GM19467 (cell line): ENCODE results near the gene KCNN3.

Experiments used
- ATAC-seq: cut with Tn5 transposase; IDR thresholded peaks from one replicate; pipeline ENCODE4 v1.9.1; 2021; ENCODE audit warnings: mild to moderate bottlenecking, moderate library complexity; ENCODE audit not compliant: unreplicated experiment

Gene KCNN3

DNA sequence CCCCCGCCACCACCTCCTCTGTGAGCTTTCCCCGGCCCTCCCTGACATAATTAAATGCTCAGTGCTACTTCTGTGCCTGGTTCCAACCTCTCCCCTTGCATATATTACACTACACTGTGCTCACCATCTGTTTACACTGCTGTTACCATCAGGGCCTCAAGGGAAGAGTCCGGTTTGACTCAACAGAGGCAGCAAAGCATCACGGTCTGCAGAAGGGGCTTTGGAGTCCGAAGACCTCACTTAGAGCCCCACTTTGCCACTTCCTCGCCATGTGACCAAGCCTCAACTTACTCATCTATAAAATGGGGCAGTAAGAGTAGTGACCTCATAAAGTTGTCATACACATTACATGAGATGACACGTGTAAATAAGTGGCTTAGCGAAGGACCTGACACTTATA, 27.4 kb downstream of the KCNN3 start:
- ATAC-seq, result no peak

DNA sequence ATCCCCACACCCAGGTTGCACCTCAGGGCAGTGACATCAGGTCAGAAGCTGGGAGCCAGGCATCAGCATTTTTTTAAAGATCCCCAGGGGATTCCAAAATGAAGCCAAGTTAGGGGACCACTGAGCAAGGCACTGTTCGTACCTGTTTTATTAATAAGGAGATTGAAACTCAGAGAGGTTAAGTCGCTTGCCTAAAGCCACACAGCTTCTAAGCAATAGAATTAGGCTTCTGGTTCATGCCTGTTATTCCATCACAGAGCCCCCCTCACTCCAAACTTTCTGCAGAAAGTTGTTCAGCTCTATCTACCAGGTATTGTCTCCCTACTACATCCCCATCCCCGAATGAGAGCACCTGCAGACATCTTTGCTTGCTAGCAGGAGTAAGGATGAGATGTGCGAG, 28.7 kb downstream of the KCNN3 start:
- no peak for ATAC-seq

DNA sequence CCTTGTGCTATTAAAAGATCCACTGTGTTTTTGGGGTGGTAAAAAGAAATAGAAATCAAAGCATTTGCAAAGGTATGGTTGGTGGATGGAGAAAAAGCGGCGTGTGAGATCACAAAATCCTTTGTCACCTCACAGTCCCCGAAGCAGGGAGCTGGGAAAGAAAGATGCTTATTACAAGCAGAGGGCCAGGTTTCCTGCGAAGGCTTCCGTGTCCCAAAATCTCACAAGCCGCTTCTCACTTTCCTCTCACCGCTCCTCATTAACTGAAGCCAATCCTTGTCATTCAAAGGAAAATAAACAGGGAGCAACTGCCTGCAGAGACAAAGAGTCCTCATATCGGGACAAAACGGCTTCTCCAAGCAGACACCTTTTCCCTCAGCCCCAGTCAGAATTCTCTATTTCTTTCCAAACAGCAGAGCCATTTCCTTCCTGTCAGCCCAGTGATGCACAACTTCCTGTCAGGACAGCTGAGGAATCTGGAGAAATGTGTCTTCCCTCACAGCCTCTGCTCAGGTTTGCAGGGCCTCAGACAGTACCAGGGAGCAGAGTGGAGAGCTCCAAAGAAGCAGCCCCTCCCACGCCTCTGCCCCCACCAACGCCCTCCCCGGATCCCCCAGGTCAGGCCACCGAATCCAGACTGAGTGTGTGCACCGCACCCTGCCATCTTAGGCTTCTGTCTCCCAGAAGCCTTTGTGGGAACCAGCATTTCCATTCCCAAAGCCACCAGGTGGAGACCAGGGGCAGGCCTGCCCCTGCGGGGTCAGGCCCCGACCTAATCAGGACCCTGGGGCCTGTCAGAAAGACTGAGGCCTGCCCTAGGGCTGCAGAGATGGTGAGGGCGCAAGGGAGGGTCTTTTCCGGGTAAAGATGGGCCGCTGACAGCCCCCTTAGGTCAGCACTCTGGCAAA, 29.6 kb downstream of the KCNN3 start:
- no peak for ATAC-seq

DNA sequence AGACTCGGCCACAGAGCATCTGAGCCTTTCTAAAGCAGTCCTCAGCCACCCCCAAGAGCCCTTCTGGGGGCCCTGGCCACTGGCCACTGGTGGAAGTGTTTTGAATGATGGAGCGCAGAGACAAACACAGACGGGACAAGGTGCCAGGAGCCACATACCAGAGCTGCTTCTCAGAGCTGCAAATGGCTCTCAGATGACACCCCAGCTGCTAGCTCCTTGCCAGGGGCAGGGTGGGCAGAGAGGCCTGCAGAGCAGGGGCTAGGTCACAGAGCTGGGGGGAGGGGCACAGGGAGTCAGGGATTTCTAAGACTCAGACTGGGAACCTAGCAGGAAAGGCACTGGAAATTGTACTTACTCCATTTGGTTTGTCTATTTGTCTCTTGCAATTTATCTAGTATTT, 30.4 kb downstream of the KCNN3 start:
- no peak for ATAC-seq

DNA sequence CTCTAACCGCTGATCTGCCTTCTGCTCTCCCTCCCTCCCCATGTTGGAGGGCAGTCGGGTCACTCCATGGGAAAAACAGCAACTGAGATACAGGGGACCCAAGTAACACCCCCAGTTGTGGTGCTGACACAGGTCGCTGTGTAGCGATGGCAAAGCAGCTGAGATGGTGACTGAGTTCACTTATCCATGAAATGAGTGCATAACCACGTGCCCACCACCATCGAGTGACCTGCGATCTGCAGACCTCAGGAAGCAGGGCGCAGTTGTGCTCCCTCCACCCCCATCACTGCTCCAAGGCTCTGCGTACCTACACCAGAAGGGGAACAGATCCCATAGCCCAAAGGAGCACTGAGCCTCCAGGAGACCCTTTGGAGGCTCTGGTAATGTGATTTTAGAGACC, 31.1 kb downstream of the KCNN3 start:
- ATAC-seq, result no peak

DNA sequence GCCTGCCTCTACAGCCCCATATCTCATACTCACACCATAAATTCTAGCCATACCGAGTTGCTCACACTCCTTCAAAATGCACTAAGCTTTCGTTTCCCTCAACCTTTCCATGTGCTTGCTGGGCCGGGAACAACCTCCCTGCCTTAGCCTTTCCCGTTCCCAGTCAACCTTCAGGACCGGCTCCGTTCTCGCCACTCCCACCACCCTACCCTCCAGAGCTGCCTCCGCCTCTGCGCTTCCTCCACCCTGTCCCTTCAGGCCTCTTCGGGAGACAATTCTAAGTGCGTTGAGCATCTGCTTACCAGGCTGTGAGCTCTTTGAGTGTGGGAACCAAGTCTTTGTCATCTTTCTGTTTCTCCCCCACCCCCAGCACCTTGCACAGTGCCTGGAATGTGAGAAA, 31.6 kb downstream of the KCNN3 start:
- ATAC-seq, result no peak

DNA sequence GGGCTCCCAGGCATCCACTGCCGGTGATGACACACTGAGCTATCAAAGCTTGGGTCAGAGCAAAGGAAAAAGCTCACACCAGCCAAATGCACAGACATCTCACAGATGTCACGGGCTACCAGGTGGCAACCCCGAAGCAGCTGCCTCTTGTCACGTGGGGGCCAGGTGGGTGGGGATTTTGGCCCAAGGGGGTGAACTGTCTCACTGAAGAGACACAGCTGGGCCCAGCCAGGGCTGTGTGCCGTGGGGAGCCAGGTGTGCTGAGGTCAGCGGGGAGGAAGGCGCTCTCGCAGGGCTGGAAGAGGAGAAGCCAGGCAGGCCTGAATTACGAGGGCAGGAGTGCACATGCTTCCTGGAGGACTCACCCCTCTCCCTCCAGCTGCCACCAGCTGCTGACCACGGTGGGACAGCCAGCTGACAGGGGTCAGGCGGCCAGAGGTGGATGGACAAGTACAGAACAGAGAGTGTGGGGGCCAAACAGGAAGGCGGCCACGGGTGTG, 32.4 kb downstream of the KCNN3 start:
- no peak for ATAC-seq

DNA sequence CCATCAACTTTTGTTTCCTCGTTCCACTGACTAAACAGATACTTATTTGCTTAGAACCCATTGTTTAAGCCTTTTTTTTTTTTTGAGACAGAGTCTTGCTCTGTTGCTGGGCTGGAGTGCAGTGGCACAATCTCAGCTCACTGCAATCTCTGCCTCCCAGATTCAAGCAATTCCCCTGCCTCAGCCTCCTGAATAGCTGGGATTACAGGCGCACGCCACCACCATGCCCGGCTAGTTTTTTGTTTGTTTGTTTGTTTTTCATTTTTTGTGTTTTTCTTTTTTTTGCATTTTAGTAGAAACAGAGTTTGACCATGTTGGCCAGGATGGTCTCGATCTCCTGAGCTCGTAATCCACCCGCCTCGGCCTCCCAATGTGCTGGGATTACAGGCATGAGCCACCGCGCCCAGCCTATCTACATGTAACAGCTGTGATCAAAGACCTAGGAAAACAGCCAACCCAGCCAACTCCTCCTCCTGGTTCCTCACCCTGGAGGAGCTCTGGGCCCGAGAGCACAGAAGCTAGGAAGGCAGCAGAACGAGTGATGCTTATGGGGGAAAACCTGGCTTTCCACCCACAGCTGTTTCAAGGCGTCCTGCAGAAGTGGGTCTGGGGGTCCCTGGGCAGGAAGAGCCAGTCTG, 32.9 kb downstream of the KCNN3 start:
- ATAC-seq, result no peak

DNA sequence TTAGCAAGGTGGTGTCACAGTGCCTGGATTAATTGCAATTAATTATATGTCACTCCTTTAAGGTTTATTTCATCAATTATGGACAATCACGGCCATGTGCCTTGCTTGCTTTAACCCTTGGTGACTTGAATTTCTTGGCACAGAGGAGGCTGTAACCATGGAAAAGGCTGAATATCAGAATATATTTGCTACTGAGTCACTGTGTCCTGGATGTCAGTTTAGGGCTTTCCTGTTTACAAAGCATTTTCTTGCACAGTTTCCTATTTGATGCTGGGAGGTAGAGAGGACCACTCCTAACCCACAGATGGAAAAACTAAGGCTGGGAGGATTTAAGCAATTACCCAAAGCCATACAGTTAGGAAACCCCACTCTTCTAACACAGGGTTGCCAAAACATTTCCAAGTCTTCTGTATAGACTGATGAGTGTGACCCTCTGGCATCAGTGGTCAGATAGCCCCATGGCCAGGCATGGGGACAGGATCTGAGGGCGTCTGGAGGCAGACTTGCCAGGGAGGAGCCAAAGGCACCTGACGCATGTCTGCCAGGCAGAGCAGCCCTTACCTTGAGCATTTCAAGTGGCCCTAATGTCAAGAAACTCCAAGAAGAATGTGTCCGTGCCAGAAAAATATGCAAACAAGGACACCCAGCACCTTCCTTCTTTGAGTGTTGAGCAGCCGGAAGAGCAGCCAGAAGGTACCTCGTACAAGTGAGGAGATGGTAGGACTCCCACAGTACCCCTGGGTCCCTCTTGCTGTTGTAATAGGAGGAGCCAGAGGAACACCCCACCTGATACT, 34.4 kb downstream of the KCNN3 start:
- no peak for ATAC-seq

DNA sequence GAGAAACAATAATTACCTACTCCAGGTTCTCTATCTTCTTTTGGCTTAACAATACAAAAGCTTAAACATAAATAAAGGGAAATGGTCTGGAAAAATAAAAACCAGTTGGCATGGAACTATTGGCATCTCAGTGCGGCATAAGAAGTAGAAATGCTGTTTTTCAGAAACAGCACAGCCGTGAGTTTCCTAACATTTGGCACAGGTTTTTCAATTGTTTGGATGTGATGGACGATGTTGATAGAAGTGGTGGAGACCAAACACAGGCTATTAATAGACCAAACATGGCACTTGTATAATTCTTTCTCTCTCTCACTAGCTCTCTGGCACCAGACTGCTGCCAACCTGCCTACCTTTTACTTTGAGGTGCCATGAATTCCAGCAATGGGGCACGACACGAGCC, 36.2 kb downstream of the KCNN3 start:
- ATAC-seq, result no peak

DNA sequence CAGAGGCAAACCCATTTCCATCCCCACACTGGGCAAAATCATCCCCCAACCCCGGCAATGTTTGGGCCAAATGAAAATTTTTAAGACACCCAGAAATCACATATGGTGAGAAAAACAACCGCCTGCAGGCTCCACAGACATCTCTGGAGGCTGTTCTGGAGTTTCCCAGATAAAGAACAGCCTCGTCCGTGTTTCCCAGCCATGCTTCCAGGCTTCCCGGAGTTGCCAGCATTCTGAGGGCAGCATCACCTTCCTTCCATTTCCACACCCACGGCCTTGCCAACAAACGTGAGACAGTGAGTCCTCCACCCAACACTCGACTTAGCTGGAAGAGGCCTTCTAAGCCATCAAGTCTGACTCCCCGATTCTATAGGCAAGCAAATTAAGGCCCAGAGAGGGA, 36.9 kb downstream of the KCNN3 start:
- ATAC-seq, result no peak

DNA sequence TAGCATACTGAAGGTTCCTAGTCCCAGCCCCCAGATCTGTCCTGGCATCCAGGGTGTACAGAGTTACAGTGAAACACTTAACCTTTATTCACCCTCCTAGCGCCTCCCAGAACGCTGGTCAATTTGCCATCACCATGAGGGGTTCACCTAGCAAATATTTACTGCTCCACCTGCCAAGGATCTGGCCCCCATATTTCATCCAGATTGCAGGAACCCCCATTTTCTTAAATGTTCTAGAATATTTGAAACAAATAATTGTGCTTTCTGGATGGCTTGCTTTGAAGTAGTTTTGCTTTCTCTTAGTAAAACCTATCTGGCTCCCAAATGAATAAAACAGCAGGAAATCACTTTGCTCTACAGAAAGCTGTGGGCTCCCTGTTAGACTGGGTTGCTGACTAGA, 37.7 kb downstream of the KCNN3 start:
- no peak for ATAC-seq

DNA sequence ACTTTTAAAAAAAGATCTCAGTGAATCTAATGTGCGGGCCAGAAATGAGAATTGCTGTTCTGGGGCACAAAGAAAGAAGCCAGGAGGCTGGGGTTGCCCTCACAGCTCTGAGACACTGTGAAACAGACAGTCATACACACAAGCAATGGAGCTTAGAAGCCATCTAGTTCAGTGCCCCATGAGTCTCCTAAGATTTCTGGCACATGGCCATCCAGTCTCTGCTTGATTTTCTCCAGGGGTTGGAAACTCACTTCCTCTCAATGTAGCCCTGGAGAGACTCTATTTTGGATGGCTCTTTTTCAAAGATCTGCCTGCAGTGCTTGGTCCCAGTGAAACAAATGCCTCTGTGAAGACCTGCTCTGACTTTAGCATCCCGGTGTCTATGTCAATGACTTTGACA, 38.6 kb downstream of the KCNN3 start:
- ATAC-seq, result no peak

DNA sequence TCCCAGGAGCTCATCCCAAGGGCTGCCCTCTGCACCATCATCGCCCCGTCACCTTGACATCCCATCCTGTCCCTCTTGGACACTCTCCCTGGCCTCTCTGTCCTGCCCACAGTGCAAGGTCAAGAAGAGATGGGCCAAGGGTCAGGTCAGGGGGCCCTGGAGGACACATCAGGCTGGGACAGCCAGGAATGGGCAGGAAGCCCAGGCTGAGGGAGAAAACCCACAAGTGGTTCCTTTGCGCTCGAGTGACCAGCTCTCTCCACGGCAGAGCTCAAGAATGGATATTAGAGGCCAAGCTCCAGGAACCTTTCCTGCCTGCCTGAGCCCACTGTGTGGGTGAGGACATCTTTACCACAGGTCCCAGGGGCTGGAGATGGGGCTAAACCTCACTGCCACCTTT, 41.0 kb downstream of the KCNN3 start:
- no peak for ATAC-seq

DNA sequence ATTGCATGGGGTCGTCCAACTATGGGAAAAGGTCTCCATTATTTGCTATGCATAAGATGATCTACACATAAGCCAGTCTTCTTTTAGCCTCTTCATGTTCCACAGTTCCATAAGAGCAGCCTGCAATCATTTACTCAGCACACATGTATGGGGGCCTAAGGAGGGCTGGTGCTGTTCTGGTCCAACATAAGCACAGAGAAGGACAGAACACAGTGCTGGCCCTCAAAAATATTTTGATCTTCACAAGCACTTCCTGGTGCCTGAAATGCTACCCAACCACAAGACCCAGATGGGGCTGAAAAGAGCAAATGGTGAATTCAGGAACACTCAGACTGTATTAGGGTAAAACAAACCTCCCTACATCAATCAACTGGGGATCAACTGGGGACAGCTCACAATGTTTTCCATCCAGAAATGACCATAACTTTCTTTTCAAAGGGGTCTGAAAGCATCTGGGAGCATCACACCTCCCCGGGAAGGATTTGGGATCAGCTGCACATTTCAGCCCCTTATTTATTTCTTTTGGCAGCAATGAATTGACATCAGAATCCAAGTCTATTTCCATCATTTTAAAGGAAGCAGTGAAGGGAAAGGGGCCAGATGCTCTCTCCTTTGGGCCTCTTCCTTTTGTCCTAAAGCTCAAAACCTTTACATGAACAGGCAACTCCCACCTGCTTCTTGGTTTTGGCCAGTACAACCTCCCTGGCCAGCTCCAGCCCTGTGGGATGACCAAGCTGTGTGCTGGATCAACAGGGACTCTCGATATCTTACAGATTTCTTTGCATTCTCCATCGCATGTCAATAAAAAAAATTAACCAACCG, 45.7 kb downstream of the KCNN3 start:
- ATAC-seq, result no peak

DNA sequence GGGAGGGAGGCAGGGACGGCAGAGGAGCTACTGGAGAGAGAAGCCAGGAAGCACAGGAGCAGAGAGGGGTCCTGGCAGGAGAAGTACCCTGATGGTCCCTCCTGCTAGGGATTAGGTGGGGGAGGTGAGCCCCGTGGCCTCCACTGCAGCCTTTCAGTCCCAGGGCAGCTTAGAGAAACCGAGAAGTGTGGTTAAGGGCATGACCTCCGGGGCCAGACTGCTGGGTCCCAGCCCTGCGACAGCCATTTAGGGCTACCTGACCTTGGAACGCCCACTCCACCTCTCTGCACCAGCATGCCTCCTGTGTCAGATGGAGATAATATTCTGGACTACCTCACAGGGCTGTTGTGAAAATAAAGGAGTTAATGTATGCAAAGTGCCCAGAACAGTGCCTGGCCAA, 47.4 kb downstream of the KCNN3 start:
- ATAC-seq, result no peak

DNA sequence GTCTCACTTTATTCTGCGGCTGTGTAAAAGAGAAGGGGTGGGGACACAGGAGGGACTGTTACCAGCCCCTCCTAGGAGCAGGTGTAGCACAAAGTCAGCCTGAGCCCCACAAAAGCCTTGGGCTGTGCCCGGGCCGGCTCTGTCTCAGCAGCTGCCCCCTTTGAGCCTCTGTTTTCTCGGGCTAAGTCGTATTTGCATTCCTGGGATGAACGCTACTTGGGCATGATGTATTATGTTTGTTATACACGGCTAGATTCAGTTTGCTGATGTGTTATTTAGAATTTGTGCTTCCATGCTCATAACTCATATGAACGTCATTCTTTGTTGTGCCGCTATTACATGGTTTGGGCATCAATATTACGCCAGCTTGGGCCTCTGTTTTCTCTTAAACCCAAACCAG, 47.8 kb downstream of the KCNN3 start:
- ATAC-seq, result no peak

DNA sequence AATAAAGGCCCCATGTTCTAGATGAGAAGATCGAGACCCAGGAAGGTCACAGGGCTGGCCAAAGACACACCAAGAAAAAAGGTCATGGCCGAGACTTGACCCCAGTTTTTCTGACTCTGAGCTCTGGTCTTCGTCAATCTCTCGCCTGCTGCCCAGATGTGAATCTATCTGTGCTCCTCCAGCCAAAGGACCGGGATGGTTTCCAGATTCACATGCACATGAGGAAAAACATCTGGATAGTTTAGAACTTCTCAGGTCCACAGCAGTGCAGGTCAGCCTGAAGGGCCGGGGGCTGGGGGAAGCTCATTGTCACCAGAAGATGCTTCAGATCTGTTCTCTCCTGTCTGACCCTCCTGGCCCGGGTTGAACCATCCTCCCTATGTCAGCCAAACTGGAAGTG, 49.0 kb downstream of the KCNN3 start:
- ATAC-seq, result no peak

DNA sequence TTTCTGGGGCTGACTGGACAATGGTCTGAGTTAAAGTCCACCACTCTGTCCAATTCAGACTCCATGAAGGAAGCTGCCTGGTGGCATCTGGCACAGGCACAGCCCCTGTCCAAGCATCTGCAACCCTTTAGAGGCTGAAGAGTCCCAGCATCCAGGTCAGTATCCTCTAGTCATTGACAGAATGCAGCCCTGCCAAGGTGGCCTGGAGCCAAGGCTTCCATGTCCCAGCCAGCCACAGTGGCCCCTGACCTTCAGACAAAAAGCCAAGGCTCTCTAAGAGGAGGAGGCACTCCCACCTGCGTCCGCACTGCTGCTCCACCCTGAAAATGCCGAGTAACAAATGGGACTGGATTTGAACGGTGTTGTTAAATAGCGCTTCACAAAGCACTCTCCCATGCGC, 49.4 kb downstream of the KCNN3 start:
- ATAC-seq, result no peak

DNA sequence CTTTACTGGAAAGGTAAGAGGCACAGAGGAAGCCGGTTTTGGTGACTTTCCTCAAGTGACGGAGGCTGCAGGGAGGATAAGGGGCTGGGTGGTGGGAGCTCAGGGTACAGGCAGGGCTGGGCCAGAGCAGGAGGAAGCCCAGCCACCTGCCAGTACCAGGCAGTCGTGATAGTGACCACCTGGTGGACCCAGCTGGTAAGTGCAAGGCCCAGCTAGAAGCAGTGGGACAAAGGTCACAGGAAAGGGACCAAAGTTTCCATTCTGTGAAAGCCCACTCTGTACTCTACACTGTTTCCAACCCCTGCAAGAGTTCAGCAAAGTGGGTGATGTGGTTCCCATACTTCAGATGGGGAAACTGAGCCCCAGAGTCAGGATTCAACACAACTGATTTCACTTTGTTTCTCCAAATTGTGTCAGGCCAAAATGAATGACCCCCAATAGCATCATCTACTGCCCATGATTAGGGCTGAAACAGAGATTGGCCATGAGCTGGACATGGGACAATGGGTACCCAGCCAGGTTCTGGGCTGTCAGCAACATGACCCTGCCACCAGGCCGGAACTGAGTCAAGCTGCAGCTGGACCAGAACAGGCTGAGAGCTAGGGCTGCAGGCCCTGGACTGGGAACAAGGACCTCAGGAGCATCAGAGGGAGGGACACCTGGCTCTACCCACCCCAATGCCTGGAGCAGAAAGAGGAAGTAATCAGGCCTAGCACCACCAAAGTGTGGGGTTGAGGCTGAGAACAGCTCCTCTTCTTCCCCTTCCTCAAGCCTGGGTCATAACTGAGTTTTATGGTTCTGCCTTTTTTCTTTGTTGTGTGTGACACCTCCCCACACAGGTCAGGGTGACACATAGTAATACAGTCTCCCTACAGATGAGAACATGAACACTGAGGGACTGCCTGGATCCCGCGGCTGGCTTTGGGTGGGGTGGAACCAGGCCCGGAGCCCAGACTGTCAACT, 50.2 kb downstream of the KCNN3 start:
- ATAC-seq, result no peak
